Liver (tissue), 3 donors: Measurements from ENCODE around the gene FUT4.

ENCODE experiments used
- ATF3 ChIP-seq: IDR thresholded peaks from 2 replicates; pipeline ENCODE4 v1.6.1; 2016; ENCODE audit warnings: antibody characterized with exemption
- CTCF ChIP-seq: fragments of 150-350 bp; IDR thresholded peaks from 2 replicates; pipeline ENCODE4 v1.5.1; 2017; ENCODE audit warnings: improper control_type of control experiment, low read depth, low read length; ENCODE audit not compliant: missing input control
- EGR1 ChIP-seq, 2 donors: IDR thresholded peaks; 2 replicates each; pipeline ENCODE4 v1.6.1; 2016 to 2018; ENCODE audit warnings: antibody characterized with exemption in 2 of 2, low read depth in 2 of 2
- FOXA2 ChIP-seq: IDR thresholded peaks from 2 replicates; pipeline ENCODE4 v1.6.1; 2016; ENCODE audit warnings: antibody characterized with exemption
- GABPA ChIP-seq, 2 donors: IDR thresholded peaks in 1 of 2; conservative IDR thresholded peaks in 1 of 2; 2 replicates each; pipeline ENCODE4 v1.6.1; 2016; ENCODE audit warnings: antibody characterized with exemption in 2 of 2, mild to moderate bottlenecking in 1 of 2, moderate library complexity in 1 of 2
- HNF4G ChIP-seq: IDR thresholded peaks from 2 replicates; pipeline ENCODE4 v1.6.1; 2016; ENCODE audit warnings: antibody characterized with exemption
- JUND ChIP-seq, 2 donors: IDR thresholded peaks; 2 replicates each; pipeline ENCODE4 v1.6.1; 2016; ENCODE audit warnings: antibody characterized with exemption in 2 of 2
- NR2F2 ChIP-seq: IDR thresholded peaks from 2 replicates; pipeline ENCODE4 v1.6.1; 2016; ENCODE audit warnings: antibody characterized with exemption
- RAD21 ChIP-seq, 2 donors: IDR thresholded peaks; 2 replicates each; pipeline ENCODE4 v1.6.1; 2016; ENCODE audit warnings: antibody characterized with exemption in 2 of 2, mild to moderate bottlenecking in 2 of 2
- SP1 ChIP-seq: IDR thresholded peaks from 2 replicates; pipeline ENCODE4 v1.6.1; 2018; ENCODE audit warnings: antibody characterized with exemption, mild to moderate bottlenecking
- TAF1 ChIP-seq: conservative IDR thresholded peaks from 2 replicates; pipeline ENCODE4 v1.6.1; 2016; ENCODE audit warnings: antibody characterized with exemption, mild to moderate bottlenecking
- TF ChIP-seq, protein P1 (sequence below): IDR thresholded peaks from 2 replicates; pipeline ENCODE4 v1.6.1; 2016; ENCODE audit warnings: antibody characterized with exemption
- TF ChIP-seq, protein P2 (sequence below): IDR thresholded peaks from 2 replicates; pipeline ENCODE4 v1.6.1; 2016; ENCODE audit warnings: antibody characterized with exemption, mild to moderate bottlenecking
- donor health status: healthy.
- donor health status: healthy.

DNA sequence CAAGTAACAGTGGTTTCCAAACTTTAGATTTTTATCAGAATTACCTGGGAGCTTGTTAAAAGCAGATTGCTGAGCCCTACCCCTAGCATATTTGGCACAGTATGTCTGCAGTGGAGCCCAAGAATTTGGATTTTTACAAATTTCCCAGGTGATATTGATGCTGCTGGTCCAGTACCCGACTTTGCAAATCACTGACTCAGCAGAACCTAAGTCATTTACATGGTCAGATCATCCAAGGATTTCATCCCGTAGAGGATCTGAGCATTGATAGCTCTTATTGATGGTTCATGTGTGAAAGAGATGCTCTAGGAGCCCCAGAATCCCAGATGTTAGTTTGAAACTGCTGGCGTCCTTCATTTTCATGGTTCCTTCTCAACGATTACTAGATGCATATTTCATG, 25.4 kb upstream of the FUT4 start:
- TF ChIP-seq ATF3 = no peak
- TF ChIP-seq CTCF = no peak
- no peak for TF ChIP-seq EGR1 (IDR thresholded peaks at IDR 0.05; ENCODE audit: low read depth in 2 of 2)
- TF ChIP-seq RAD21 (IDR thresholded peaks at IDR 0.05) = no peak
- TF ChIP-seq HNF4G = no peak
- TF ChIP-seq, protein P1, sequence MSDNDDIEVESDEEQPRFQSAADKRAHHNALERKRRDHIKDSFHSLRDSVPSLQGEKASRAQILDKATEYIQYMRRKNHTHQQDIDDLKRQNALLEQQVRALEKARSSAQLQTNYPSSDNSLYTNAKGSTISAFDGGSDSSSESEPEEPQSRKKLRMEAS = no peak
- no peak for TF ChIP-seq JUND (IDR thresholded peaks at IDR 0.05)
- no peak for TF ChIP-seq NR2F2
- TF ChIP-seq SP1 = no peak
- TF ChIP-seq, protein P2, sequence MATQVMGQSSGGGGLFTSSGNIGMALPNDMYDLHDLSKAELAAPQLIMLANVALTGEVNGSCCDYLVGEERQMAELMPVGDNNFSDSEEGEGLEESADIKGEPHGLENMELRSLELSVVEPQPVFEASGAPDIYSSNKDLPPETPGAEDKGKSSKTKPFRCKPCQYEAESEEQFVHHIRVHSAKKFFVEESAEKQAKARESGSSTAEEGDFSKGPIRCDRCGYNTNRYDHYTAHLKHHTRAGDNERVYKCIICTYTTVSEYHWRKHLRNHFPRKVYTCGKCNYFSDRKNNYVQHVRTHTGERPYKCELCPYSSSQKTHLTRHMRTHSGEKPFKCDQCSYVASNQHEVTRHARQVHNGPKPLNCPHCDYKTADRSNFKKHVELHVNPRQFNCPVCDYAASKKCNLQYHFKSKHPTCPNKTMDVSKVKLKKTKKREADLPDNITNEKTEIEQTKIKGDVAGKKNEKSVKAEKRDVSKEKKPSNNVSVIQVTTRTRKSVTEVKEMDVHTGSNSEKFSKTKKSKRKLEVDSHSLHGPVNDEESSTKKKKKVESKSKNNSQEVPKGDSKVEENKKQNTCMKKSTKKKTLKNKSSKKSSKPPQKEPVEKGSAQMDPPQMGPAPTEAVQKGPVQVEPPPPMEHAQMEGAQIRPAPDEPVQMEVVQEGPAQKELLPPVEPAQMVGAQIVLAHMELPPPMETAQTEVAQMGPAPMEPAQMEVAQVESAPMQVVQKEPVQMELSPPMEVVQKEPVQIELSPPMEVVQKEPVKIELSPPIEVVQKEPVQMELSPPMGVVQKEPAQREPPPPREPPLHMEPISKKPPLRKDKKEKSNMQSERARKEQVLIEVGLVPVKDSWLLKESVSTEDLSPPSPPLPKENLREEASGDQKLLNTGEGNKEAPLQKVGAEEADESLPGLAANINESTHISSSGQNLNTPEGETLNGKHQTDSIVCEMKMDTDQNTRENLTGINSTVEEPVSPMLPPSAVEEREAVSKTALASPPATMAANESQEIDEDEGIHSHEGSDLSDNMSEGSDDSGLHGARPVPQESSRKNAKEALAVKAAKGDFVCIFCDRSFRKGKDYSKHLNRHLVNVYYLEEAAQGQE = no peak
- TF ChIP-seq TAF1 = no peak
- TF ChIP-seq FOXA2 = no peak
- no peak for TF ChIP-seq GABPA (IDR thresholded peaks at IDR 0.05 in 1 of 2, conservative IDR thresholded peaks at IDR 0.05 in 1 of 2)
